K562 (cell line): ENCODE measurements around the gene SHISAL2A. TPM values are rescaled to one million over a fixed set of nuclear protein-coding genes. Genes with fewer than 3 reads are reported as not detected.

Source experiments
- ARID4B ChIP-seq: sonication (generic); formaldehyde crosslinking; IDR thresholded peaks from 2 replicates; pipeline ENCODE4 v1.8.0; 2022; ENCODE audit warnings: mild to moderate bottlenecking, missing genetic modification reagents
- FOXO4 ChIP-seq: fragments of 450-650 bp; formaldehyde crosslinking; IDR thresholded peaks from 2 replicates; pipeline ENCODE4 v1.4.0; 2020; ENCODE audit warnings: mild to moderate bottlenecking, moderate library complexity
- JUND ChIP-seq, 2 experiments: IDR thresholded peaks; 2 replicates in 1 of 2; 3 replicates in 1 of 2; pipeline ENCODE4 v1.6.1; 2011; ENCODE audit warnings: borderline replicate concordance in 2 of 2, low read depth in 2 of 2, low read length in 2 of 2, improper control_type of control experiment in 1 of 2, missing biosample characterization in 1 of 2, missing genetic modification characterization in 1 of 2, missing genetic modification reagents in 1 of 2
- SMAD3 ChIP-seq: fragments of 450-650 bp; formaldehyde crosslinking; conservative IDR thresholded peaks from 2 replicates; pipeline ENCODE4 v1.4.0; 2020; ENCODE audit warnings: mild to moderate bottlenecking
- SOX6 ChIP-seq: fragments of 450-650 bp; IDR thresholded peaks from 2 replicates; pipeline ENCODE4 v1.6.1; 2014; ENCODE audit warnings: mild to moderate bottlenecking
- SRSF7 ChIP-seq: fragments of 200-400 bp; formaldehyde crosslinking; optimal IDR thresholded peaks from 2 replicates; pipeline ENCODE3; 2017; ENCODE audit warnings: mild to moderate bottlenecking, low read depth, low read length
- TGIF2 ChIP-seq: sonication (generic); formaldehyde crosslinking; IDR thresholded peaks from 2 replicates; pipeline ENCODE4 v1.8.1; 2022; ENCODE audit warnings: mild to moderate bottlenecking, missing genetic modification reagents, moderate library complexity
- ZC3H4 ChIP-seq: sonication (generic); formaldehyde crosslinking; IDR thresholded peaks from 2 replicates; pipeline ENCODE4 v1.9.0; 2021; ENCODE audit warnings: missing genetic modification reagents, borderline replicate concordance
- ZNF584 ChIP-seq: fragments of 200-800 bp; sonication (Bioruptor generic); IDR thresholded peaks from 2 replicates; pipeline ENCODE4 v1.6.1; 2016; ENCODE audit warnings: low read depth, mild to moderate bottlenecking, missing genetic modification characterization, missing compliant biosample characterization
- ZNF785 ChIP-seq: fragments of 250-450 bp; sonication (Bioruptor Pico); IDR thresholded peaks from 2 replicates; pipeline ENCODE4 v1.4.0; 2020; ENCODE audit warnings: mild to moderate bottlenecking
- polyA plus RNA-seq, 8 experiments: library from polyadenylated mRNA; depleted of rRNA in 4 of 8; stranded (reverse) in 5 of 8; unstranded in 3 of 8; fragments of >200 nt; fragmentation: Nextera tagmentation in 2 of 8; fragmentation: Illumina TruSeq in 1 of 8; extraction: Ambion mirVana in 2 of 8; extraction: Trizol in 1 of 8; gene quantifications; 2 replicates each; pipeline versions ENCODE4 v1.2.1 to v1.2.3, GENCODE V29; 2011 to 2014; ENCODE audit warnings: inconsistent platforms in 1 of 8, missing spikeins in 1 of 8
- total RNA-seq, 7 experiments: library from RNA; depleted of rRNA in 6 of 7; stranded (reverse); fragments of >200 nt in 6 of 7; fragmentation: Illumina TruSeq in 2 of 7; extraction: Trizol in 2 of 7; gene quantifications; 2 replicates each; pipeline versions ENCODE4 v1.2.1 to v1.2.3, GENCODE V29; 2011 to 2021; ENCODE audit warnings: low replicate concordance in 1 of 7
- TF ChIP-seq, protein P1 (sequence below): sonication (generic); formaldehyde crosslinking; IDR thresholded peaks from 2 replicates; pipeline ENCODE4 v1.8.0; 2023; ENCODE audit warnings: missing genetic modification reagents, mild to moderate bottlenecking, borderline replicate concordance
- TF ChIP-seq, protein P2 (sequence below): fragments of 250-450 bp; sonication (Bioruptor Pico); IDR thresholded peaks from 2 replicates; pipeline ENCODE4 v1.8.0; 2021; ENCODE audit warnings: mild to moderate bottlenecking, moderate library complexity

Gene SHISAL2A
- total and polyA plus RNA-seq, 9 of the 15 experiments (the other 6 are each of a cell fraction or from before 2014, with no cell fraction given) = 0.11 TPM; not detected in 8

GRCh38 chr1:52697795-52698674, 65.1 kb downstream of the SHISAL2A start, which contains the start of gene COA7 (continued):
- TF ChIP-seq ZNF785 (CRISPR knock-in tag) (no peak), SRSF7 (no peak), FOXO4 (CRISPR knock-in tag) (no peak), ZNF584 (CRISPR knock-in tag) (peak; percentile 82; the same call in 1 of the 2 replicates), ZC3H4 (CRISPR knock-in tag) (no peak), TGIF2 (CRISPR knock-in tag) (no peak), ARID4B (peak; percentile 90), SMAD3 (CRISPR knock-in tag) (peak; percentile 66; the same call in 1 of the 2 replicates), SOX6 (peak; percentile 61; the same call in 1 of the 2 replicates), JUND (IDR thresholded peaks at IDR 0.05; ENCODE audit: borderline replicate concordance, low read depth, low read length) (peak; percentile 60; the same call in 1 of the 2 replicates), JUND (tag; IDR thresholded peaks at IDR 0.05; ENCODE audit: borderline replicate concordance, low read depth, low read length) (no peak)
- TF ChIP-seq, protein P1, sequence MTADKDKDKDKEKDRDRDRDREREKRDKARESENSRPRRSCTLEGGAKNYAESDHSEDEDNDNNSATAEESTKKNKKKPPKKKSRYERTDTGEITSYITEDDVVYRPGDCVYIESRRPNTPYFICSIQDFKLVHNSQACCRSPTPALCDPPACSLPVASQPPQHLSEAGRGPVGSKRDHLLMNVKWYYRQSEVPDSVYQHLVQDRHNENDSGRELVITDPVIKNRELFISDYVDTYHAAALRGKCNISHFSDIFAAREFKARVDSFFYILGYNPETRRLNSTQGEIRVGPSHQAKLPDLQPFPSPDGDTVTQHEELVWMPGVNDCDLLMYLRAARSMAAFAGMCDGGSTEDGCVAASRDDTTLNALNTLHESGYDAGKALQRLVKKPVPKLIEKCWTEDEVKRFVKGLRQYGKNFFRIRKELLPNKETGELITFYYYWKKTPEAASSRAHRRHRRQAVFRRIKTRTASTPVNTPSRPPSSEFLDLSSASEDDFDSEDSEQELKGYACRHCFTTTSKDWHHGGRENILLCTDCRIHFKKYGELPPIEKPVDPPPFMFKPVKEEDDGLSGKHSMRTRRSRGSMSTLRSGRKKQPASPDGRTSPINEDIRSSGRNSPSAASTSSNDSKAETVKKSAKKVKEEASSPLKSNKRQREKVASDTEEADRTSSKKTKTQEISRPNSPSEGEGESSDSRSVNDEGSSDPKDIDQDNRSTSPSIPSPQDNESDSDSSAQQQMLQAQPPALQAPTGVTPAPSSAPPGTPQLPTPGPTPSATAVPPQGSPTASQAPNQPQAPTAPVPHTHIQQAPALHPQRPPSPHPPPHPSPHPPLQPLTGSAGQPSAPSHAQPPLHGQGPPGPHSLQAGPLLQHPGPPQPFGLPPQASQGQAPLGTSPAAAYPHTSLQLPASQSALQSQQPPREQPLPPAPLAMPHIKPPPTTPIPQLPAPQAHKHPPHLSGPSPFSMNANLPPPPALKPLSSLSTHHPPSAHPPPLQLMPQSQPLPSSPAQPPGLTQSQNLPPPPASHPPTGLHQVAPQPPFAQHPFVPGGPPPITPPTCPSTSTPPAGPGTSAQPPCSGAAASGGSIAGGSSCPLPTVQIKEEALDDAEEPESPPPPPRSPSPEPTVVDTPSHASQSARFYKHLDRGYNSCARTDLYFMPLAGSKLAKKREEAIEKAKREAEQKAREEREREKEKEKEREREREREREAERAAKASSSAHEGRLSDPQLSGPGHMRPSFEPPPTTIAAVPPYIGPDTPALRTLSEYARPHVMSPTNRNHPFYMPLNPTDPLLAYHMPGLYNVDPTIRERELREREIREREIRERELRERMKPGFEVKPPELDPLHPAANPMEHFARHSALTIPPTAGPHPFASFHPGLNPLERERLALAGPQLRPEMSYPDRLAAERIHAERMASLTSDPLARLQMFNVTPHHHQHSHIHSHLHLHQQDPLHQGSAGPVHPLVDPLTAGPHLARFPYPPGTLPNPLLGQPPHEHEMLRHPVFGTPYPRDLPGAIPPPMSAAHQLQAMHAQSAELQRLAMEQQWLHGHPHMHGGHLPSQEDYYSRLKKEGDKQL (CRISPR knock-in tag) = 0 out of 2 replicates have a peak, but pooled peaks have one; percentile 72
- TF ChIP-seq, protein P2, sequence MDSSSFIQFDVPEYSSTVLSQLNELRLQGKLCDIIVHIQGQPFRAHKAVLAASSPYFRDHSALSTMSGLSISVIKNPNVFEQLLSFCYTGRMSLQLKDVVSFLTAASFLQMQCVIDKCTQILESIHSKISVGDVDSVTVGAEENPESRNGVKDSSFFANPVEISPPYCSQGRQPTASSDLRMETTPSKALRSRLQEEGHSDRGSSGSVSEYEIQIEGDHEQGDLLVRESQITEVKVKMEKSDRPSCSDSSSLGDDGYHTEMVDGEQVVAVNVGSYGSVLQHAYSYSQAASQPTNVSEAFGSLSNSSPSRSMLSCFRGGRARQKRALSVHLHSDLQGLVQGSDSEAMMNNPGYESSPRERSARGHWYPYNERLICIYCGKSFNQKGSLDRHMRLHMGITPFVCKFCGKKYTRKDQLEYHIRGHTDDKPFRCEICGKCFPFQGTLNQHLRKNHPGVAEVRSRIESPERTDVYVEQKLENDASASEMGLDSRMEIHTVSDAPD (CRISPR knock-in tag) = no peak
